GM21528 (cell line): ENCODE measurements around the gene SLC39A2.
"Not testable (repeated sequence)": the region's sequence is repeated elsewhere in the genome, so short reads cannot be mapped to it uniquely, and the experiment has no call there.

Experiments
- ATAC-seq: cut with Tn5 transposase; IDR thresholded peaks from one replicate; pipeline ENCODE4 v1.9.1; 2021; ENCODE audit warnings: mild to moderate bottlenecking, moderate library complexity; ENCODE audit not compliant: unreplicated experiment, low FRiP score

The SLC39A2 gene

DNA sequence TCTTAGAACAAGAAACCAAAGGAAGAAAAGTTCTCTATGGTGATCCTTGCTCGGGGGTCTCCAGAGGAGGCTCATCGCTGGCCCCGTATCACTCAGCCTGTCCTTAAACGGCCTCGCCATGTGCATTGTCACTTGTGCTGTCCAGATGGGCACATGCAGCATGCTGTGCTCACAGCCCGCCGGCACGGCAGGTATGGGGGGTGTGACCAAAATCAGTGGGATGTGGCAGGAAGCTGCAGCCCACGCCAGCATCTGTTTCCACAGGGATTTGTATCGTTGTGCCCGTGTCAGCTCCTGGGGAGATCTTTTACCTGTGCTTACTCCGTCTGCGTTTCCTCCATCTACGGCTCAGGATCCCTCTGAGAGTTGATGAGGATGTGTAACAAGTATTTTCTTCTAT, 2.6 kb upstream of the SLC39A2 start:
- no peak for ATAC-seq

DNA sequence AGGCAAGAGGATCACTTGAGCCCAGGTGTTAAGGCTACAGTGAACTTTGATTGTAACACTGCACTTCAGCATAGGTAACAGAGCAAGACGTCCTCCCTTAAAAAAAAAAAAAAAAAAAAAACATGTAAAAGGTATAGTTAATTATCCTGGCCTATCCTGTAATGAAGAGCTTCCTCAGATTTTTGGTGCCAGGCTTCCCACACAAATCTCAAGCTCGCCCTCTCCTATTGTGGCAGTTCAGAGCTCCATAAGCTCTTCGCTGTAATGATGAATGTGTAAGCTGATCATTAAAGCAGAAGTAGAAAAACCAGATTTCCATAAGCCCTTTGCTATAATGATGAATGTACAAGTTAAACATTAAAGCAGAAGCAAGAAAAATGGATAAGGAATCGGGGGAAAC, 2.0 kb upstream of the SLC39A2 start:
- no peak for ATAC-seq

- ATAC-seq: no peak
Observed at GRCh38 chr14:20997564-20997963, 1.5 kb upstream of the SLC39A2 start.

GRCh38 chr14:20998139-20998538, 954 bp upstream of the SLC39A2 start:
- ATAC-seq: no peak

DNA sequence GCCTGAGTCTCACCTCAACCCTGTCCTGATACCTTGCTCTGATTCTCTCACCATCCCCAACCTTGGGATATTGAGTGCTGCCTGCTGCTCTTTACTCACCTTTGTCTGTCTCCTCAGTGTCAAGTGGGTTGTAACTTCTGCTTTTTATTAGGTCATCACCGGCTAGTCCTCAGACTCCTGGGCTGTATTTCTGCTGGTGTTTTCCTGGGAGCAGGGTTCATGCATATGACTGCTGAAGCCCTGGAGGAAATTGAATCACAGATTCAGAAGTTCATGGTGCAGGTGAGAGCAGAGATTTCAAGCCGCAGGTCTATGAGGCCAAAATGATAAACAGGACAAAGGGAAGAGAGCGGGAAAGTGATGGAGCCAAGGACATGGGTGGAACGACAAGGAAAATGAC, 498 bp downstream of the SLC39A2 start:
- ATAC-seq: no peak

GRCh38 chr14:21001218-21001617, 2.1 kb downstream of the SLC39A2 start:
- ATAC-seq: no peak

GRCh38 chr14:21003788-21004346, 4.8 kb downstream of the SLC39A2 start:
- no peak for ATAC-seq

DNA sequence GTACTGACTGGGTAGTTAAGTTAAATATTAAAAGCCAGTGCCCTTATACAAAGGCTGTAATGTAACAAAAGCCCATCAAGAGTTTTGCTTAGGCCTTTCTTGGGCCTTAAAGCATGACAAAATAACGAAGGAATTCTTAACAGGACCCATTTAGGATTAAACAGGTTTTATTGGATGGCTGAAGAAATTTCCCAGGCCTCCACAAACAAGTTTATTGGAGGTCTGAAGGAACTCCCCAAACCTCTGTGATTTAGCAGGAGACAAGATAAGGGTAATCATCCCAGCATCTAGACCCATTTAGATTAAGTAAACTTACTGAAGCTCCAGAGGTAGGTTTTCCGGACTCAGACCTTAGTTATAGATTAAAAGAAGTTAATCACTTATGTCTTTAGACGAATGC, 10.6 kb downstream of the SLC39A2 start:
- not testable (repeated sequence) for ATAC-seq

DNA sequence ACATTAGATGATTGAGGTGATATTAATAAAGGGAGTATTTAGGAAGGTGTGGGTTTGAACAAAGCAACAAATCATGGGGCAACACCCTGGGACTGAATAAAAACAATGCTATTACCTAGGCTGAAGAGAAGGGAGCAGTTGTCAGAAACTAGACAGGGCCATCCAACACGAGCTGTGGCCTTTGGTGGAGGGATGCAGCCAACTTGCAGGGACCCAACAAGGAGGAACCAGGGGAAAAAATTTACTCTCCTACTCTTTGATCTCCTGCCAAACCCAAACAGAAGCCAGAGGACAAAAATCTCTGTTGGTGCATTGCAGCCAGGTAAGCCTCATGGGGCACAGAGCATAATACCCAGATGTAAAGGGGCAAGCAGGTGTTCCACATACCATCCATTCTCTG, 12.0 kb downstream of the SLC39A2 start:
- no peak for ATAC-seq

DNA sequence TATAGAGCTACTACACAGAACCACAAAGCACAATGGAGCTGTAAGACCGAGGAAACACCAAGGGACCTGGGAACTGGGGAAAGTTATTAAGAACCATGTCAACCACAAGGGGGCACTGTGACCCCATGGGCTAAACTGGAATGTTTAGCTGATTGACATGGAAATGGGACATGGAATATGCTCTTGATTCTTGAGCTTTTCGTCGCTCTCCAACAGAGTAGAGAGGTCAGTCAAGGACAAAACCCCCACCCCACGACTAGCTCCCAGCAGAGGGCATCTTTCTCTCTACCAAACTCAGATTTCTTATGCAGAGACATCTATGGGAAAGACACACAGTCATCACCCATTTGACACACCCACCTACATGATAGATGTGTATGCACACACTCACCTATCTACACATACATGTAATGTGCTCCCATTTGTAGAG, 15.7 kb downstream of the SLC39A2 start:
- ATAC-seq: no peak

DNA sequence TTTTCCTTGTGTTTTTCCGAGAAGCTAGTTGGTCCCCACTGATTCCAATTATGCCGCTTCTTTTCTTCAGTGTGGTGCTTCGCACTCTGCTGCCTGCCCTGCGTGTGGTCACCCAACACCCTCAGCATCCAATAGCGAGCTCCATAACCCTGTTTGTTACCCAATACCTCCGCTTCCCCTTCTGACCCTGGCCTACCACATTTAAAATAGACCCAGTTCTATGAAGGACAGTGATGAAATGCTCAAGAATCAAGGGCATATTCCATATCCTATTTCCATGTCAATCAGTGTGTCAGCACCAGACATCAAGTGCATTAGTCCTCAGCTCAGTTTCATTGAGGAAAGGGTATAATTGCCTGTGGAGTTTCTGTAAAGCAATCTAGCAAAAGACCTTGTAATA, 16.2 kb downstream of the SLC39A2 start:
- no peak for ATAC-seq

DNA sequence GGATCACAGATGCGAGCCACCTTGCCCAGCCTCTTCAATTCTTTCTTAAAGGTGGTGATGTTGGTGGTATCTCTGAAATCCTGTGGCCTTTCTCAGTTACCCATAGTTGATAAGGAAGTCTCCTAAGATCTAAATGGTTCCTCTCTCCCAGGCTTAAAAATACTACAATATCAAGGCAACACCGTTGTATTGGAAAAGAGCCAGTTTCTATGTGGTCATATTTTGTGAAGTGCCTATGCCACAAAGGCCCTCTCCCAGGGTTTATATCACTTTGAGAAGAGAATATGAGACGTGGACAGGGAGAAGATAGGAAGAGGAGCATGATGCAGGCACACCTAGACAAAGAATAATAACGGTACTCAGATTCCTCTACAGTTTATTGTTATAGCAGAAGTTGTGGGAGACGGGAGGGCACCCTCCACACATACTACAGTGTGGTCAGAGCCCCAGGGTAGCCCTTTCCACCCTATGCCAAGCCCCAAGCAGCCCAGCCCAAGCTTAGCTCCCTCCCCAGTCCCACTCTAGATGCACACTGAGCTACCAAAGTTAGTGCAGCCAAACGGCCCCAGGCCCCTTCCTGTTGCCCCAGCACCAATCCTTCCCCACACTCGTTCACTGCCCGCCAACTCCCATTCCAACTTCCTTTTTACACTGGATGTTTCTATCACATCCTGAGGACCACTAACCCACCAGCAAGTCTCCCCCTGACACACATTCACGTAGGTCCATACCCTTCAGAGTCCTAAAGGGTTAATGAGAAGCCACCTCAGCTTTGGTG, 17.5 kb downstream of the SLC39A2 start:
- no peak for ATAC-seq

DNA sequence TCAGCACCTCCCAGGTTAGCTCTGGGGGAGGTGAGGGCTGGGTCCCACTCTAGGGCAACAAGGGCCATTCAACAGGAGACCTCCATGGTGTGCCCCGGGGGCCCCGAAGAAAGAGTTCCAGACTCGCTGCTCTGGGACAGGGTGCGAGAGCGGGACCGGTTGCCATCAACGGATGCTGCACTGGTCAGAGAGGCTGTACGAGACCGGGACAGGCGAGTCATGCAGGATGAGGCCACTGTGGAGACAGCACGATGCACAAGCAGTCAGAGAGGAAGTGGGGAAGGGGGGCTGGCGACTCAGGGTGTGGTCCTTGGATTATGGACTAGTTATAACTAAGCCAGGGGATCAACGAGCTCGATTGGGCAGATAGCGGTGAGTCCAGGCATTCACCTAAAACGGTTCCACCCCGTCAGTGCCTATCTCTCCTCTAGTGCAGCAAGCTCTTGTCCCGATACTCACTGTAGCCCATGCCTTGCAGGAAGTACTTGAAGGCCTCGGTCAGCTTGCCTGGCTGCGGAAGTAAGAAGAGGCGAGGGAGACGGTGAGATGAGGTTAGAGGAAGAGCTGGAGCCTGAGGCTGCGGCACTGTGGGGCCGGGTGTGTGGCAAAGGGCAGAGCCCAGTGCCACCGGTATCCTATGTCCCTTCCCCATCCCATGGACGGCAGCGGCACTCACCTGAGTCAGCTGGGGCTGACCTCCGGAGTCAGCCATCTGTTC, 18.6 kb downstream of the SLC39A2 start:
- ATAC-seq: no peak

- no peak for ATAC-seq
Observed at GRCh38 chr14:21018286-21018685, 19.2 kb downstream of the SLC39A2 start.

DNA sequence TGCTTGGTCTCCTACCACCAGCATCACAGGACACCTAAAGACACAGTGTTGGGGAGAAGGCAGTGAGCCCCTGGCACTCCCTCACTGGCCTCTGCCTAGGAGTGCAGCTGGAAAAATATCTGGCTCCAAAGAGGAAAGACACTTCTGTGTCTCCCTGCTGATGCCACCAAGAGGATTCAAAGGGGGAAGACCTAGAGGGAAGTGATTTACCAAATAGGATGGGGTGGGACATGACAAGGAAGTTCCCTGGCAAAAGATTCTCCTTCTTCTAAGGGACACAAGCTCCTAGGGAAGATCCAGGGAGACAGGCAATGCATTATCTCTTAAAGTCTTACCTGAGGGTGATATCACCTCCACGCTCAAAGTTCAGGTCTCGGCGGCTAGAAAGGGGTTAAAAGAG, 19.7 kb downstream of the SLC39A2 start:
- no peak for ATAC-seq

GRCh38 chr14:21019366-21019765, 20.3 kb downstream of the SLC39A2 start:
- ATAC-seq: no peak

GRCh38 chr14:21020977-21021545, 22.0 kb downstream of the SLC39A2 start:
- ATAC-seq: no peak

GRCh38 chr14:21022686-21023085, 23.6 kb downstream of the SLC39A2 start:
- no peak for ATAC-seq

GRCh38 chr14:21023174-21023573, 24.1 kb downstream of the SLC39A2 start:
- no peak for ATAC-seq

DNA sequence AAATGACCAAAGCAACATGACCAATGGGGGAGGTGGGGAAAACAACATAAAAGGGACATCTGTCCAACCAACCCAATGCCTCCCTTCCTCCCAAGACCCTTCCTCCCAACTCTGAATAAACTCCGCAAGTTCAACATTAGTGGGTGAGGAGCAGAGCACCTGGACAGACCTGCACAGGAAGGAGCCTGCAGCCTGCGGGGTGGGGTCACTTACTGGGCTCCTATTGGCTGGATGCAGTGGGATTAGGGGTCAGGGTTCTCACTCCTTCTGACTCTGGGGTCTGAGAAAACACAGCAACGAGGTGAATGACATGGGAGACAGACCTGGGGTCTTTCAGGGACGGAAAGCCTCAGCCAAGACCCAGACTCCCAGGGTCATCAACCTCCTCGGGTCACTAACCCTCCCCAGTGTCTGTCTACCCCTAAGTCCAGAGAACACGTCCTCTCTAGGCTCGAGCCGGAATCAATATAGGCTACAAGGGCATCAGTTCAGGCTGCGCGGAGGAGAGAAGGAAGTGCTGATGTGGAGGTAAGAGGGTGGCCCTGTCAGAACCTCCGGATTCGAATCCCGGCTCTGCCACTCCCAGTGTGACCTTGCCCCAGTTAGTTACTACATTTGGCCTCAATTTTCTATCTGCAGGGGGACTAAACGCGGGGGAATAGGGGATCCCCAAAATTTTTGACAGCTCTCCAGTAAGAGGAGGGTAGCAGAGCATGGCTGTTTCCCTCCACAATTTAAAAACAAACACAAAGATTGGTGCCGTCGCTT, 24.9 kb downstream of the SLC39A2 start:
- no peak for ATAC-seq
